Activated CD4-positive, alpha-beta T cell treated with anti-CD3 and anti-CD28 coated beads for 36 hours (primary cell): ENCODE results near the gene FOS. TPM values are rescaled to one million over a fixed set of nuclear protein-coding genes. Genes with fewer than 3 reads are reported as not detected.
"Not testable (repeated sequence)": the region's sequence is repeated elsewhere in the genome, so short reads cannot be mapped to it uniquely, and the experiment has no call there.

Source experiments
- ATAC-seq: fragments of 200-7000 bp; cut with Tn5 transposase; one replicate; pipeline ENCODE4 v1.10.0; 2021; ENCODE audit warnings: mild to moderate bottlenecking, moderate library complexity
- CTCF ChIA-PET: fragments of 350-600 bp; sonication (Branson Sonifier 250); formaldehyde crosslinking; loops from one replicate; lab custom pipeline; 2021; ENCODE audit warnings: antibody characterized with exemption; lab: Charles Lee
- POLR2A ChIA-PET: fragments of 350-600 bp; sonication (Branson Sonifier 250); formaldehyde crosslinking; loops from one replicate; lab custom pipeline; 2021; ENCODE audit warnings: antibody characterized with exemption, inconsistent platforms; lab: Charles Lee
- DNase-seq: peaks from one replicate; pipeline ENCODE4 v3.0.0-alpha.2; 2020
- H3K27ac Mint-ChIP-seq: one replicate; pipeline ENCODE4 v1.8.0; 2021; ENCODE audit warnings: mixed read lengths
- H3K27me3 Mint-ChIP-seq: one replicate; pipeline ENCODE4 v1.8.0; 2021; ENCODE audit warnings: mixed read lengths
- H3K36me3 Mint-ChIP-seq: one replicate; pipeline ENCODE4 v1.8.0; 2021; ENCODE audit warnings: low read depth, mixed read lengths
- H3K4me1 Mint-ChIP-seq: one replicate; pipeline ENCODE4 v1.8.0; 2021; ENCODE audit warnings: mixed read lengths
- H3K4me3 Mint-ChIP-seq: one replicate; pipeline ENCODE4 v1.8.0; 2021; ENCODE audit warnings: mild to moderate bottlenecking, moderate library complexity, mixed read lengths
- H3K9me3 Mint-ChIP-seq: one replicate; pipeline ENCODE4 v1.8.0; 2021; ENCODE audit warnings: low read depth, mixed read lengths
- intact Hi-C, 2 experiments: fragments of 100-400 bp; cut with DNase I in 1 of 2; cut with micrococcal nuclease in 1 of 2; formaldehyde crosslinking; loops; one replicate each; pipeline versions ENCODE4 v1.14.2 to v1.15.1; 2022 to 2024; cut with DNase I, micrococcal nuclease
- total RNA-seq, 2 experiments: library from RNA; stranded (reverse); gene quantifications; one replicate each; pipeline ENCODE4 v1.2.3, GENCODE V29; 2021

Gene FOS
- total RNA-seq, 2 experiments from 2014 or later, result 16.0 to 21.1 TPM

- Mint-ChIP-seq H3K4me1 (peaks cover 19% of the 10 kb centered on the region), H3K36me3 (peaks cover 33% of the 10 kb centered on the region)
- H3K9me3 Mint-ChIP-seq, H3K27me3 Mint-ChIP-seq, intact Hi-C loops, ATAC-seq, DNase-seq, H3K27ac Mint-ChIP-seq, H3K4me3 Mint-ChIP-seq: not testable (repeated sequence)
- ChIA-PET CTCF (interaction anchor here (0.9 to 6.6 kb wide), 3 partner anchors 9 to 158 kb away, joined by 4 to 35 read pairs (median 18); no protein-coding TSS in a partner anchor), POLR2A (interaction anchor here (0.7 to 2.3 kb wide), 3 partner anchors 12 to 255 kb away, joined by 3 to 9 read pairs (median 6); no protein-coding TSS in a partner anchor)
Observed at GRCh38 chr14:75282555-75283161, 4.0 kb downstream of the FOS start.

DNA sequence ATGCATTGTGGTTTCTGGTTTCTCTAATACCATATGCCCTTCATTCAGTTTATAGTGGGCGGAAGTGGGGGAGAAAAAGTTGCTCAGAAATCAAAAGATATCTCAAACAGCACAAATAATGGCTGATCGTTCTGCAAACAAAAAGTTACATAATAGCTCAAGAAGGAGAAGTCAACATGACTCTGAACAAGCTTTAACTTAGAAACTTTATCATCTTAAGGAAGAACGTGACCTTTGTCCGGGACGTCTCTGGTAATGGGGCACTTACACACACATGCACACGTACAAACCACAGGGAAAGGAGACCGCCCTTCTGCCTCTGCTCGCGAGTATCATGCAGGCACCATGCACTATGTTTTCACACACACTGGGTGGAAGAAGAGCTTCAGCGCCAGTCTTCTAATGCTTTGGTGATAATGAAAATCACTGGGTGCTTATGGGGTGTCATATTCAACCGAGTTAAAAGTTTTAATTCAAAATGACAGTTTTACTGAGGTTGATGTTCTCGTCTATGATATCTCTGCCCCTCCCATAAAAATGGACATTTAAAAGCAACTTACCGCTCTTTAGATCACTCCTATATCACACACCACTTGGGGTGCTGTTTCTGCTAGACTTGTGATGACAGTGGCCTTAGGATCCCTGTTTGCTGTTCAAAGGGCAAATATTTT lies 4.7 kb downstream of the FOS start:
- Mint-ChIP-seq H3K4me1 (peaks cover 17% of the 10 kb centered on the region), H3K27me3 (peaks cover 2% of the 10 kb centered on the region), H3K27ac (no peak overlapping the region), H3K9me3 (no peaks in the 10 kb centered on the region), H3K36me3 (peaks cover 33% of the 10 kb centered on the region), H3K4me3 (no peak overlapping the region)
- POLR2A ChIA-PET, result interaction anchor here (0.9 to 2.3 kb wide), 2 partner anchors 11 to 109 kb away, joined by 3 to 6 read pairs; no protein-coding TSS in a partner anchor
- CTCF ChIA-PET, result interaction anchor here (0.9 to 6.6 kb wide), 3 partner anchors 8 to 159 kb away, joined by 4 to 35 read pairs (median 18); no protein-coding TSS in a partner anchor
- DNase-seq, result no peak
- ATAC-seq, result no peak
- intact Hi-C loops, result no loop called here

DNA sequence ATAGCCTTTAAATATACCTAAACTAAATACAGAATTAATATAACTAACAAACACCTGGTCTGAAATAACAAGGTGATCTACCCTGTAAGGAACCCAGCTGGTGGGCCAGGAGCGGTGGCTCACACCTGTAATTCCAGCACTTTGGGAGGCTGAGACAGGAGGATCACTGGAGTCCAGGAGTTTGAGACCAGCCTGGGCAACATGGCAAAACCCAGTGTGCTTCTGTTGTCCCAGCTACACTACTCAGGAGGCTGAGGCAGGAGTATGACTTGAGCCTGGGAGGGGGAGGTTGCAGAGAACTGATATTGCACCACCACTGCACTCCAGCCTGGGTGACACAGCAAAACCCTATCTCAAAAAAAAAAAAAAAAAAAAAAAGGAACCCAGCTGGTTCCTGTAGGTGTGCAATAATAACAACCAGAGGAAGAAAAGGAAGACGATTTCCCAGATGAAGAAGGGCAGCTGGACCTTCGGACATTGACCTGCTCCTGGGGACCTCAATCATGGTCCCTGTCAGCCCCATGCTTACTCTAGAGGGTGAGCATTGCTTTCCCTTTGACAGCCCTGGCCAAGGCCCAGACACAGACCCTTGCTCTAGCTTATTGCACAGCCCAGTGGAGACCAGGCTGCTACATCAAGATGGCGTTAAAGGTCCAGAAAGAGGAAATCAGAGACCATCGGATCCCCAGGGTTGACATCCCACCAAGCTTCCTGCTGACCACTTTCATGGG lies 5.4 kb downstream of the FOS start:
- ATAC-seq, result no peak
- Mint-ChIP-seq H3K9me3 (no peaks in the 10 kb centered on the region), H3K4me3 (no peak overlapping the region), H3K36me3 (peaks cover 33% of the 10 kb centered on the region), H3K27me3 (peaks cover 2% of the 10 kb centered on the region), H3K27ac (no peak overlapping the region), H3K4me1 (peaks cover 17% of the 10 kb centered on the region)
- no peak for DNase-seq
- POLR2A ChIA-PET, result interaction anchor here (2.3 kb wide), 1 partner anchor 10 kb away, joined by 6 read pairs; no protein-coding TSS in a partner anchor
- intact Hi-C loops, result no loop called here
- CTCF ChIA-PET, result interaction anchor here (0.7 to 6.6 kb wide), 3 partner anchors 11 to 152 kb away, joined by 4 to 35 read pairs (median 4); no protein-coding TSS in a partner anchor

DNA sequence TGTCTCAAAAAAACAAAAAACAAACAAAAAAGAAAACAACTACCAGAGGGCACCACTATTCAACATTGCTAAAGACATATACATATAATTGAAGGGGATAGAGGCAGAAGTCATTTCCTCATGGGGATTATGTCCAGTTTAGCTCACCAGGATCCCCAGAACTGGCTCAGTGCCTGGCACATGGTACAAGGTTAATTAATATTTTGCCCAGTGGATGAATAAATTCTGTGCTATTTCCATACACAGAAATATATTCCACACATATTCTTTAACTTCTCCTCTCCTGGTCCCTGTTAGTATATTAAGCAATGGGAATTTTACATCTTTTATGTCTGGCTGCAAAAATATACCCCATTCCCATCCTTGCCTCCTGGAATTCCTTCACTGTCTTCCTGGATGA lies 6.7 kb downstream of the FOS start:
- Mint-ChIP-seq H3K36me3 (peaks cover 22% of the 10 kb centered on the region), H3K9me3 (no peaks in the 10 kb centered on the region), H3K27me3 (peaks cover 5% of the 10 kb centered on the region), H3K4me1 (peaks cover 12% of the 10 kb centered on the region), H3K4me3 (no peak overlapping the region), H3K27ac (no peak overlapping the region)
- ChIA-PET CTCF (interaction anchor here (0.8 to 6.6 kb wide), 4 partner anchors 9 to 154 kb away, joined by 3 to 35 read pairs (median 4); no protein-coding TSS in a partner anchor), POLR2A (no interaction called here)
- DNase-seq, result no peak
- no peak for ATAC-seq
- intact Hi-C loops, result no loop called here

DNA sequence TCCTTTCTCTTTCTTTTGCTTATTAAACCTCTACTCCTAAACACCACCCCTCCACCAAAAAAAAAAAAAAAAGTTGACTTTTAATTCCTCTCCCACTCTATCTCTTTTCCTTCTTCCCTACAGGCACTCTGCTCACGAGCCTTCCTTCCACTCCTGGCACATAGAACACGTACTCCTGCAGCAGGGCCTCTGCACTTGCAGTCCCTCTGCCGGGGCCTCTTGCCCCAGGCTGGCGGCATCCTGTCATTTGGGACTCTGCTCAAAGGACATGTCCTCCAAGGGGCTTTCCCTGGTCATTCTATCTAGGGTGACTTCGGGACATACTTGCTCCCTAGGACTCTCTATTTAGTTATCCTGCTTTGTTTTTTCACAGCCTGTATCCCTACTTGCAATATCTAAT lies 7.7 kb downstream of the FOS start:
- ATAC-seq, result no peak
- ChIA-PET CTCF (interaction anchor here (1.5 to 6.6 kb wide), 2 partner anchors 9 to 19 kb away, joined by 4 to 35 read pairs; no protein-coding TSS in a partner anchor), POLR2A (no interaction called here)
- Mint-ChIP-seq H3K27ac (no peak overlapping the region), H3K27me3 (peaks cover 5% of the 10 kb centered on the region), H3K4me1 (peaks cover 4% of the 10 kb centered on the region), H3K4me3 (no peak overlapping the region), H3K9me3 (no peaks in the 10 kb centered on the region), H3K36me3 (peaks cover 13% of the 10 kb centered on the region)
- intact Hi-C loops, result no loop called here
- no peak for DNase-seq

- intact Hi-C loops, result loop anchor here in 1 of 2 experiments (10.0 kb wide), 1 partner anchor 345 kb away; no protein-coding TSS in a partner anchor
- Mint-ChIP-seq H3K36me3 (no peaks in the 10 kb centered on the region), H3K4me1 (peaks cover 6% of the 10 kb centered on the region), H3K27me3 (peaks cover 5% of the 10 kb centered on the region), H3K27ac (no peak overlapping the region), H3K9me3 (no peaks in the 10 kb centered on the region), H3K4me3 (no peak overlapping the region)
- no peak for DNase-seq
- CTCF ChIA-PET, result interaction anchor here (0.6 to 3.3 kb wide), 5 partner anchors 8 to 163 kb away, joined by 3 to 18 read pairs (median 3); partner anchors contain the start of gene NEK9
- POLR2A ChIA-PET, result interaction anchor here (0.6 to 1.2 kb wide), 2 partner anchors 11 to 114 kb away, joined by 3 to 6 read pairs; partner anchors contain the start of gene FOS
- ATAC-seq, result no peak
Observed at GRCh38 chr14:75289840-75290388, 11.3 kb downstream of the FOS start.

DNA sequence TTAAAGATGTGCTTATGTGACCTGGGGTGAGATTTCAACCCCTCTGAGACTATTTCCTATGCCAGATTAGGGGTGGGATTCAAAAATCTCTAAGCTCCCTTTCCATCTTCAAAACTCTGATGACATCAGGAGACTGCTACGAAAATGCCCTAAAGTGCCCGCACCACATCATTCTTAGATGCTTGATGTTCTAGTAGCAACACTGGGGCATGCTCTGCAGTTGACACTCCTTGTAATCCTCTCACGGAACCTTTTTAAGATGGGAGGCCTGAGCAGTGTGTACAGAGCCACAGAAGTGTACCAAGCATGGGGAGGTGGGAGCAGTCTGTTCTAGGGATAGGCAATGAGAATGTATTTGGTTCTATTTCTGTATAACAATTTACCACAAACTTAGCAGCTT lies 12.2 kb downstream of the FOS start:
- Mint-ChIP-seq H3K4me1 (peaks cover 16% of the 10 kb centered on the region), H3K36me3 (no peaks in the 10 kb centered on the region), H3K4me3 (no peak overlapping the region), H3K27ac (no peak overlapping the region), H3K9me3 (no peaks in the 10 kb centered on the region), H3K27me3 (peaks cover 5% of the 10 kb centered on the region)
- intact Hi-C loops, result loop anchor here in 1 of 2 experiments (10.0 kb wide), 1 partner anchor 346 kb away; no protein-coding TSS in a partner anchor
- ATAC-seq, result no peak
- ChIA-PET POLR2A (interaction anchor here (0.6 kb wide), 1 partner anchor 115 kb away, joined by 6 read pairs; no protein-coding TSS in a partner anchor), CTCF (interaction anchor here (0.6 to 3.3 kb wide), 3 partner anchors 9 to 164 kb away, joined by 3 to 18 read pairs (median 4); partner anchors contain the start of gene NEK9)
- no peak for DNase-seq

DNA sequence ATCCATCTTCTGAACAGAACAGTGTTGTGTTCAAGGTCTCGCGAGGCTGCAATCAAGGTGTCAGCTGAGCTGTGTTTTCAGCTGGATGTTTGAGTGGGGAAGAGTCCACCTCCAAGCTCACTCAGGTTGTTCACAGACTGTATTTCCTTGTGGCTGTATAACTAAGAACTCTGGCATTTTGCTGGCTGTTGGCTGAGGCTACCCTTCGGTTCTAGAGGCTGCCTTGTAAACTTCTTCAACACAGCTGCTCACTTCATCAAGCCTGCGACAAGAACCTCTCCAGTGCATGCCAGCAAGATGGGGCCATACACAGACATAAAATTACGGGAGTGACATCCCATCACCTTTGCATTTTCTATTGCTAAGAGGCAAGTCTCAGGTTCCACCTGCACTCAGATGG lies 12.7 kb downstream of the FOS start:
- Mint-ChIP-seq H3K27me3 (peaks cover 5% of the 10 kb centered on the region), H3K9me3 (no peaks in the 10 kb centered on the region), H3K36me3 (no peaks in the 10 kb centered on the region), H3K4me1 (peaks cover 21% of the 10 kb centered on the region), H3K4me3 (no peak overlapping the region), H3K27ac (no peak overlapping the region)
- CTCF ChIA-PET, result interaction anchor here (1.3 to 3.3 kb wide), 2 partner anchors 10 to 160 kb away, joined by 4 to 18 read pairs; no protein-coding TSS in a partner anchor
- POLR2A ChIA-PET, result no interaction called here
- DNase-seq (no peak), ATAC-seq (no peak)
- intact Hi-C loops, result loop anchor here in 1 of 2 experiments (10.0 kb wide), 1 partner anchor 347 kb away; no protein-coding TSS in a partner anchor

- Mint-ChIP-seq H3K9me3 (no peaks in the 10 kb centered on the region), H3K4me1 (peaks cover 22% of the 10 kb centered on the region), H3K4me3 (no peak overlapping the region), H3K27ac (no peak overlapping the region), H3K36me3 (no peaks in the 10 kb centered on the region), H3K27me3 (peaks cover 5% of the 10 kb centered on the region)
- intact Hi-C loops, result loop anchor here in 1 of 2 experiments (10.0 kb wide), 1 partner anchor 347 kb away; no protein-coding TSS in a partner anchor
- ChIA-PET CTCF (interaction anchor here (1.1 to 3.3 kb wide), 3 partner anchors 11 to 166 kb away, joined by 3 to 18 read pairs (median 4); partner anchors contain the start of gene NEK9), POLR2A (no interaction called here)
- DNase-seq, result no peak
- ATAC-seq, result no peak
Observed at GRCh38 chr14:75292101-75292563, 13.5 kb downstream of the FOS start.

GRCh38 chr14:75292886-75293285 lies 14.3 kb downstream of the FOS start:
- POLR2A ChIA-PET, result interaction anchor here (1.8 to 2.1 kb wide), 3 partner anchors 14 to 166 kb away, joined by 6 to 7 read pairs (median 7); partner anchors contain the start of genes FOS and NEK9
- CTCF ChIA-PET, result interaction anchor here (1.1 to 3.5 kb wide), 6 partner anchors 10 to 167 kb away, joined by 3 to 35 read pairs (median 12); partner anchors contain the start of gene NEK9
- H3K4me3 Mint-ChIP-seq, result no peak overlapping the region

More at GRCh38 chr14:75292886-75293285, 14.3 kb downstream of the FOS start:
- intact Hi-C loops, result loop anchor here in 1 of 2 experiments (10.0 kb wide), 1 partner anchor 348 kb away; no protein-coding TSS in a partner anchor
- peaks cover 22% of the 10 kb centered on the region for H3K4me1 Mint-ChIP-seq
- H3K27me3 Mint-ChIP-seq, result peaks cover 3% of the 10 kb centered on the region
- no peaks in the 10 kb centered on the region for H3K36me3 Mint-ChIP-seq
- ATAC-seq, result no peak
- no peaks in the 10 kb centered on the region for H3K9me3 Mint-ChIP-seq
- H3K27ac Mint-ChIP-seq, result no peak overlapping the region
- DNase-seq, result no peak
